ENCODE data around the gene EPB41L4B. TPM values are rescaled to one million over a fixed set of nuclear protein-coding genes. Genes with fewer than 3 reads are reported as not detected.

EPB41L4B gene
- total and polyA plus RNA-seq, 2 of the 4 experiments (the other 2 are of a cell fraction), result 0.36 to 0.54 TPM

- Histone ChIP-seq H2BK20ac (ENCODE audit: low read depth, low read length) (no peak overlapping the region), H2BK15ac (ENCODE audit: low read depth, low read length) (no peak overlapping the region), H2BK120ac (ENCODE audit: low read depth, low read length) (no peak overlapping the region), H3K4ac (ENCODE audit: low read depth, low read length) (no peak overlapping the region), H3K14ac (replicated peaks; ENCODE audit: low read depth, low read length) (no peak overlapping the region), H2AFZ (replicated peaks; ENCODE audit: low read length, poor library complexity) (no peak overlapping the region), H3K9ac (ENCODE audit: low read depth, low read length) (no peak overlapping the region), H4K20me1 (ENCODE audit: insufficient read depth, low read length) (no peaks in the 10 kb centered on the region), H3K18ac (ENCODE audit: low read depth, low read length) (no peak overlapping the region), H3K4me3 (ENCODE audit: insufficient read depth, low read depth, low read length) (no peak overlapping the region), H2BK5ac (ENCODE audit: low read depth, low read length, poor library complexity, severe bottlenecking) (no peak overlapping the region), H3K36me3 (ENCODE audit: control insufficient read depth, insufficient read depth, low read length) (no peaks in the 10 kb centered on the region), H3K27me3 (ENCODE audit: control insufficient read depth, insufficient read depth, low read length) (peaks cover 5% of the 10 kb centered on the region), H3K27ac (ENCODE audit: insufficient read depth, low read length) (no peak overlapping the region), H3K79me1 (ENCODE audit: low read depth in 1 of 2, low read length in 2 of 2) (no peaks in the 10 kb centered on the region), H2AK9ac (replicated peaks; ENCODE audit: low read depth, low read length, poor library complexity) (no peak overlapping the region), H4K5ac (ENCODE audit: low read depth, low read length) (no peak overlapping the region), H3K4me2 (ENCODE audit: low read depth, low read length) (no peak overlapping the region), H4K8ac (ENCODE audit: low read depth in 2 of 2, low read length in 2 of 2) (no peak overlapping the region), H3K56ac (ENCODE audit: extremely low read depth, insufficient read depth, low read length) (no peak overlapping the region), H4K91ac (ENCODE audit: insufficient read depth, low read depth, low read length) (no peak overlapping the region), H3K23ac (ENCODE audit: low read depth, low read length) (no peak overlapping the region), H3K9me1 (ENCODE audit: insufficient read depth, low read length) (no peaks in the 10 kb centered on the region), H3K4me1 (ENCODE audit: control insufficient read depth, insufficient read depth, low read length) (peaks cover under 1% of the 10 kb centered on the region; the same call in 1 of the 2 replicates), H3K9me3 (ENCODE audit: control insufficient read depth, insufficient read depth, low read length) (no peaks in the 10 kb centered on the region), H2AK5ac (ENCODE audit: low read depth, low read length) (no peak overlapping the region)
- no peak for ATAC-seq (ENCODE audit: low read depth)
- DNase-seq, result no peak
- ChIA-PET POLR2A (ENCODE audit: unreplicated experiment) (no interaction called here), CTCF (no interaction called here)
- intact Hi-C loops (cut with micrococcal nuclease), result no loop called here
- no TSS peak for BruUV-seq (replicated peaks)
- no CpG with 5 or more reads among the region's 8 CpGs for WGBS, 2 experiments (ENCODE audit: extremely low coverage in 2 of 2, insufficient read length in 1 of 2)
- in situ Hi-C loops (cut with MboI; ENCODE audit: low sequenced_read_pairs), result no loop called here
- dilution Hi-C loops (cut with HindIII; ENCODE audit: low sequenced_read_pairs, unreplicated experiment), result no loop called here
- TF ChIP-seq SMC3 (IDR thresholded peaks at IDR 0.05; ENCODE audit: low read depth, low read length), result no peak
- TF ChIP-seq RCOR1 (IDR thresholded peaks at IDR 0.05; ENCODE audit: insufficient replicate concordance, low read length), result no peak
- no peak for TF ChIP-seq ELK1 (IDR thresholded peaks at IDR 0.05; ENCODE audit: borderline replicate concordance, low read depth, low read length)
- no peak for TF ChIP-seq MAFK (IDR thresholded peaks at IDR 0.05; ENCODE audit: low read depth, low read length)
- TF ChIP-seq FOS (IDR thresholded peaks at IDR 0.05; ENCODE audit: low read depth, low read length), result no peak
- no peak for TF ChIP-seq POLR2A (IDR thresholded peaks at IDR 0.05; ENCODE audit: low read depth, low read length)
- TF ChIP-seq NFE2L2 (IDR thresholded peaks at IDR 0.05; ENCODE audit: low read depth, low read length), result no peak
- TF ChIP-seq RFX5 (IDR thresholded peaks at IDR 0.05; ENCODE audit: low read depth, low read length), result no peak
- no peak for TF ChIP-seq RAD21 (IDR thresholded peaks at IDR 0.05; ENCODE audit: low read length)
- TF ChIP-seq USF2 (IDR thresholded peaks at IDR 0.05; ENCODE audit: low read depth, low read length), result no peak
- TF ChIP-seq, protein P1, sequence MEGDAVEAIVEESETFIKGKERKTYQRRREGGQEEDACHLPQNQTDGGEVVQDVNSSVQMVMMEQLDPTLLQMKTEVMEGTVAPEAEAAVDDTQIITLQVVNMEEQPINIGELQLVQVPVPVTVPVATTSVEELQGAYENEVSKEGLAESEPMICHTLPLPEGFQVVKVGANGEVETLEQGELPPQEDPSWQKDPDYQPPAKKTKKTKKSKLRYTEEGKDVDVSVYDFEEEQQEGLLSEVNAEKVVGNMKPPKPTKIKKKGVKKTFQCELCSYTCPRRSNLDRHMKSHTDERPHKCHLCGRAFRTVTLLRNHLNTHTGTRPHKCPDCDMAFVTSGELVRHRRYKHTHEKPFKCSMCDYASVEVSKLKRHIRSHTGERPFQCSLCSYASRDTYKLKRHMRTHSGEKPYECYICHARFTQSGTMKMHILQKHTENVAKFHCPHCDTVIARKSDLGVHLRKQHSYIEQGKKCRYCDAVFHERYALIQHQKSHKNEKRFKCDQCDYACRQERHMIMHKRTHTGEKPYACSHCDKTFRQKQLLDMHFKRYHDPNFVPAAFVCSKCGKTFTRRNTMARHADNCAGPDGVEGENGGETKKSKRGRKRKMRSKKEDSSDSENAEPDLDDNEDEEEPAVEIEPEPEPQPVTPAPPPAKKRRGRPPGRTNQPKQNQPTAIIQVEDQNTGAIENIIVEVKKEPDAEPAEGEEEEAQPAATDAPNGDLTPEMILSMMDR (conservative IDR thresholded peaks at IDR 0.05; ENCODE audit: low read depth, low read length), result no peak
- no peak for TF ChIP-seq CEBPB (IDR thresholded peaks at IDR 0.05; ENCODE audit: low read depth, low read length)
- no peak for TF ChIP-seq BHLHE40 (IDR thresholded peaks at IDR 0.05; ENCODE audit: low read depth, low read length)
- TF ChIP-seq MXI1 (IDR thresholded peaks at IDR 0.05; ENCODE audit: borderline replicate concordance, low read depth, low read length), result no peak
Measured at GRCh38 chr9:109281518-109281917, 39.3 kb downstream of the EPB41L4B start.

All from IMR-90 (cell line).